ENCODE data around the gene TXNDC9.
"Not testable (repeated sequence)": the region's sequence is repeated elsewhere in the genome, so short reads cannot be mapped to it uniquely, and the experiment has no call there.

Gene TXNDC9

GRCh38 chr2:99325384-99325783, 10.7 kb downstream of the TXNDC9 start:
- TF ChIP-seq CTCF (IDR thresholded peaks at IDR 0.05; ENCODE audit: control insufficient read depth, insufficient read depth, low read depth, low read length, missing control alignments), result no peak
- DNase-seq (ENCODE audit: low read depth), result no peak
- no peak overlapping the region for H3K4me3 ChIP-seq (ENCODE audit: control insufficient read depth, low read depth, low read length)

- not testable (repeated sequence) for H3K4me3 ChIP-seq (ENCODE audit: control insufficient read depth, low read depth, low read length); DNase-seq (ENCODE audit: low read depth)
Measured at GRCh38 chr2:99317873-99318200, 18.3 kb downstream of the TXNDC9 start.

- DNase-seq (ENCODE audit: low read depth), result no peak
- no peak for TF ChIP-seq CTCF (IDR thresholded peaks at IDR 0.05; ENCODE audit: control insufficient read depth, insufficient read depth, low read depth, low read length, missing control alignments)
- no peak overlapping the region for H3K4me3 ChIP-seq (ENCODE audit: control insufficient read depth, low read depth, low read length)
Measured at GRCh38 chr2:99317161-99317872, 18.8 kb downstream of the TXNDC9 start.

GRCh38 chr2:99301097-99301496, 35.0 kb downstream of the TXNDC9 start, which contains the start of gene LYG1:
TSS of gene LYG1 (minus strand) at chr2:99301197. CDS start at chr2:99295670, 5,527 bp downstream.
- not testable (repeated sequence) for H3K4me3 ChIP-seq (ENCODE audit: control insufficient read depth, low read depth, low read length)

GRCh38 chr2:99299580-99299979, 36.6 kb downstream of the TXNDC9 start:
- TF ChIP-seq CTCF (IDR thresholded peaks at IDR 0.05; ENCODE audit: control insufficient read depth, insufficient read depth, low read depth, low read length, missing control alignments), result no peak
- DNase-seq (ENCODE audit: low read depth), result no peak
- no peak overlapping the region for H3K4me3 ChIP-seq (ENCODE audit: control insufficient read depth, low read depth, low read length)

More at GRCh38 chr2:99301097-99301496, 35.0 kb downstream of the TXNDC9 start, which contains the start of gene LYG1:
- DNase-seq (ENCODE audit: low read depth), result not testable (repeated sequence)

- no peak overlapping the region for H3K4me3 ChIP-seq (ENCODE audit: control insufficient read depth, low read depth, low read length)
- no peak for DNase-seq (ENCODE audit: low read depth)
- TF ChIP-seq CTCF (IDR thresholded peaks at IDR 0.05; ENCODE audit: control insufficient read depth, insufficient read depth, low read depth, low read length, missing control alignments), result no peak
Measured at GRCh38 chr2:99297994-99298393, 38.1 kb downstream of the TXNDC9 start.

- no peak overlapping the region for H3K4me3 ChIP-seq (ENCODE audit: control insufficient read depth, low read depth, low read length)
- DNase-seq (ENCODE audit: low read depth), result no peak
- TF ChIP-seq CTCF (IDR thresholded peaks at IDR 0.05; ENCODE audit: control insufficient read depth, insufficient read depth, low read depth, low read length, missing control alignments), result no peak
Measured at GRCh38 chr2:99285526-99285925, 50.6 kb downstream of the TXNDC9 start.

All from AG09309 (cell line).